Measurements from ENCODE around the gene DPEP3. TPM values are rescaled to one million over a fixed set of nuclear protein-coding genes. Genes with fewer than 3 reads are reported as not detected.
"Not testable (repeated sequence)": the region's sequence is repeated elsewhere in the genome, so short reads cannot be mapped to it uniquely, and the experiment has no call there.

Gene DPEP3
- total and polyA plus RNA-seq, 10 donors, result 0.26 to 2.2 (median 0.93) TPM

DNA sequence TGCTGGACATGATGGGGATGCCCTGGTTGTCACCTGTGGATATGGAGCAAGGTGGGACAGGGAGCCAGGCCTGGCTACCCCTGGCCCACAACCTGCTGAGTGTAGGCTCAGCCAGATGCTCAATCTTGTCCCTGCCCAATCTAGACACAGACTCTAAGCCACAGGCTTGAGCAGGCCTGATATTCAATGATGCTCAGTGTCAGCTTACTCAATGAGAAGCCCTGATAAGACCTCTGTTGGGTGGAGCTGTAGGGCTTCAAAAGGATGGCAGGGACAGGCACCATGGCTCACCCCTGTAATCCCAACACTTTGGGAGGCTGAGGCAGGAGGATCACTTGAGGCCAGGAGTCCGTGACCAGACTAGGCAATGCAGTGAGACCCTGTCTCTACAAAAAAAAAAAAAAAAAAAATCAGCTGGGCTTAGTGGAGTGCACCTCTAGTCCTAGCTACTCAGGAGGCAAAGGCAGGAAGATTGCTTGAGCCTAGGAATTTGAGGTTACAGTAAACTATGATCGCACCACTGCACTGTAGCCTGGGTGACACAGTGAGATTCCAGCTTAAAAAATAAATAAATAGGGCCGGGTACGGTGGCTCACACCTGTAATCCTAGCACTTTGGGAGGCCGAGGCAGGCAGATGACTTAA is 39.7 kb downstream of the DPEP3 start:
- intact Hi-C loops (cut with DNase I; ENCODE audit: low total_unique reads), result no loop called here
- WGBS, 5 donors, result 96 to 100% (median 98%) methylated on average over 5 of the region's 5 CpGs
- Histone ChIP-seq H3K36me3 (peaks cover 0 to 63% (median 14%) of the 10 kb centered on the region in 6 donors), H3K27me3 (replicated peaks in 1 of 7) (no peaks in the 10 kb centered on the region), H3K27ac (peak overlapping the region in 7 of 8 donors; percentile 5 to 77 (median 40)), H3K9me3 (no peaks in the 10 kb centered on the region), H3K4me3 (no peak overlapping the region), H3K4me1 (peaks cover 2 to 76% (median 35%) of the 10 kb centered on the region in 6 donors)
- no peak for DNase-seq
- TF ChIP-seq POLR2A (IDR thresholded peaks at IDR 0.05) (no peak), POLR2AphosphoS5 (IDR thresholded peaks at IDR 0.05) (peak in 1 of 3 donors; percentile 9)

- Histone ChIP-seq H3K27ac (peak overlapping the region; percentile 5 to 77 (median 36)), H3K9me3 (no peaks in the 10 kb centered on the region), H3K36me3 (peaks cover 0 to 63% (median 11%) of the 10 kb centered on the region in 6 donors), H3K4me1 (peaks cover 9 to 76% (median 42%) of the 10 kb centered on the region in 6 donors), H3K4me3 (no peak overlapping the region), H3K27me3 (replicated peaks in 1 of 7) (no peaks in the 10 kb centered on the region)
- intact Hi-C loops (cut with DNase I; ENCODE audit: low total_unique reads), result loop anchor here (10.0 kb wide), 1 partner anchor 95 kb away; the partner anchor contains the start of genes CENPT, NUTF2 and THAP11
- peak; percentile 84 for DNase-seq
- WGBS, 5 donors, result 57 to 67% (median 64%) methylated on average over 17 to 33 of the region's 33 CpGs
- TF ChIP-seq POLR2A (IDR thresholded peaks at IDR 0.05) (no peak), POLR2AphosphoS5 (IDR thresholded peaks at IDR 0.05) (peak; percentile 32 to 65 (median 51))
- TF ChIP-seq, protein P1, sequence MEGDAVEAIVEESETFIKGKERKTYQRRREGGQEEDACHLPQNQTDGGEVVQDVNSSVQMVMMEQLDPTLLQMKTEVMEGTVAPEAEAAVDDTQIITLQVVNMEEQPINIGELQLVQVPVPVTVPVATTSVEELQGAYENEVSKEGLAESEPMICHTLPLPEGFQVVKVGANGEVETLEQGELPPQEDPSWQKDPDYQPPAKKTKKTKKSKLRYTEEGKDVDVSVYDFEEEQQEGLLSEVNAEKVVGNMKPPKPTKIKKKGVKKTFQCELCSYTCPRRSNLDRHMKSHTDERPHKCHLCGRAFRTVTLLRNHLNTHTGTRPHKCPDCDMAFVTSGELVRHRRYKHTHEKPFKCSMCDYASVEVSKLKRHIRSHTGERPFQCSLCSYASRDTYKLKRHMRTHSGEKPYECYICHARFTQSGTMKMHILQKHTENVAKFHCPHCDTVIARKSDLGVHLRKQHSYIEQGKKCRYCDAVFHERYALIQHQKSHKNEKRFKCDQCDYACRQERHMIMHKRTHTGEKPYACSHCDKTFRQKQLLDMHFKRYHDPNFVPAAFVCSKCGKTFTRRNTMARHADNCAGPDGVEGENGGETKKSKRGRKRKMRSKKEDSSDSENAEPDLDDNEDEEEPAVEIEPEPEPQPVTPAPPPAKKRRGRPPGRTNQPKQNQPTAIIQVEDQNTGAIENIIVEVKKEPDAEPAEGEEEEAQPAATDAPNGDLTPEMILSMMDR (IDR thresholded peaks at IDR 0.05 in 8 of 11, conservative IDR thresholded peaks at IDR 0.05 in 3 of 11), result no peak
Measured at GRCh38 chr16:67939507-67940445, 40.5 kb downstream of the DPEP3 start.

GRCh38 chr16:67937713-67938112 is 42.6 kb downstream of the DPEP3 start:
- H3K27me3 ChIP-seq (replicated peaks in 1 of 7); H3K4me3 ChIP-seq; H3K9me3 ChIP-seq; DNase-seq: not testable (repeated sequence)
- intact Hi-C loops (cut with DNase I; ENCODE audit: low total_unique reads), result loop anchor here (10.0 kb wide), 1 partner anchor 93 kb away; the partner anchor contains the start of genes CENPT, NUTF2 and THAP11
- Histone ChIP-seq H3K36me3 (peaks cover 0 to 63% (median 22%) of the 10 kb centered on the region in 6 donors), H3K4me1 (peaks cover 11 to 75% (median 42%) of the 10 kb centered on the region in 6 donors), H3K27ac (peak overlapping the region; percentile 97 to 99 (median 98))
- 92 to 95% (median 92%) methylated on average over 5 of the region's 5 CpGs for WGBS, 5 donors

DNA sequence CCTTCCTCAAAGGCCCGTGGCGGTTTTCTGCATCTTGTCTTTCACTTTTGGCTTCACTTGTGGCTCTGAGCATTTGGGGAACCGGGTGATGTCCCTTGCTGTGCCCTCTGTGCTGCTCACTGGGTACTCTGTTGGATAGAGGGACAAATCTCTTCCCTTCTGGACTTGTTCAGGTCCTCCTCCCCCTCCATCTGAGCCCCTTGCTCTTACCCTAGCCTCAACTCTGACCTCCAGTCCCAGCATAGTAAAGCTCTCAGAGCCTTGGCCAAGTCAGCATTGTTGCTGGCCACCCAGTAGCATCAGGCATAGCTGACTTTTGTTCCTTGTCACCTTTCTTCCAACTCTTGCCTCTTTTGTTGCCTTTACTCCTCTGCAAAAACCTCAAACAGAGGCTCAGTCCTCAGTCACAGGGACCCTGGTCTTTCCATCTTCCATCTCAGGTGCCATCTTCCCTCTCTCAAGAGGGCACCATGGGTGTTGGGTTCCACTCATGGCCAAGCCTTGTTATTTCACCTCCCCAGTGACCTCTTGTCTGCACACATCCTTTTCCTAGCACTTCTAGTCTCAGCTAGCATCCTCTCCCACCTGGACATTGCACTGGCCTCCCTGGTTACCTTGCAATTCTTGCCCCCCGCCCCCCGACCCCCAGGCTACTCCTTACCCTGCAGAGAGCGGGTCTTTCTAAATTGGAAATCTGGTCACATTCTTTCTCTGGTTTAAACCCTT is 43.3 kb downstream of the DPEP3 start:
- Histone ChIP-seq H3K9me3 (no peaks in the 10 kb centered on the region), H3K27ac (peak overlapping the region; percentile 97 to 99 (median 98)), H3K36me3 (peaks cover 0 to 63% (median 28%) of the 10 kb centered on the region in 6 donors), H3K4me3 (peak overlapping the region; percentile 72 to 98 (median 96)), H3K27me3 (replicated peaks in 1 of 7) (no peaks in the 10 kb centered on the region), H3K4me1 (peaks cover 11 to 69% (median 42%) of the 10 kb centered on the region in 6 donors)
- 46 to 50% (median 47%) methylated on average over 6 of the region's 6 CpGs for WGBS, 5 donors
- TF ChIP-seq, protein P1 (IDR thresholded peaks at IDR 0.05 in 8 of 11, conservative IDR thresholded peaks at IDR 0.05 in 3 of 11), result no peak
- no peak for TF ChIP-seq POLR2A (IDR thresholded peaks at IDR 0.05)
- no peak for TF ChIP-seq POLR2AphosphoS5 (IDR thresholded peaks at IDR 0.05)
- DNase-seq, result peak; percentile 60
- intact Hi-C loops (cut with DNase I; ENCODE audit: low total_unique reads), result loop anchor here (10.0 kb wide), 1 partner anchor 92 kb away; the partner anchor contains the start of genes CENPT, NUTF2 and THAP11
